ENCODE measurements around the gene HENMT1.
"Not testable (repeated sequence)": the region's sequence is repeated elsewhere in the genome, so short reads cannot be mapped to it uniquely, and the experiment has no call there.

Gene HENMT1

GRCh38 chr1:108661030-108661609 lies at the start of gene HENMT1:
TSS of gene HENMT1 (minus strand) at chr1:108661093. CDS start at chr1:108659884, 1,209 bp downstream.
- peak; percentile 34 for DNase-seq (ENCODE audit: low read depth)

DNA sequence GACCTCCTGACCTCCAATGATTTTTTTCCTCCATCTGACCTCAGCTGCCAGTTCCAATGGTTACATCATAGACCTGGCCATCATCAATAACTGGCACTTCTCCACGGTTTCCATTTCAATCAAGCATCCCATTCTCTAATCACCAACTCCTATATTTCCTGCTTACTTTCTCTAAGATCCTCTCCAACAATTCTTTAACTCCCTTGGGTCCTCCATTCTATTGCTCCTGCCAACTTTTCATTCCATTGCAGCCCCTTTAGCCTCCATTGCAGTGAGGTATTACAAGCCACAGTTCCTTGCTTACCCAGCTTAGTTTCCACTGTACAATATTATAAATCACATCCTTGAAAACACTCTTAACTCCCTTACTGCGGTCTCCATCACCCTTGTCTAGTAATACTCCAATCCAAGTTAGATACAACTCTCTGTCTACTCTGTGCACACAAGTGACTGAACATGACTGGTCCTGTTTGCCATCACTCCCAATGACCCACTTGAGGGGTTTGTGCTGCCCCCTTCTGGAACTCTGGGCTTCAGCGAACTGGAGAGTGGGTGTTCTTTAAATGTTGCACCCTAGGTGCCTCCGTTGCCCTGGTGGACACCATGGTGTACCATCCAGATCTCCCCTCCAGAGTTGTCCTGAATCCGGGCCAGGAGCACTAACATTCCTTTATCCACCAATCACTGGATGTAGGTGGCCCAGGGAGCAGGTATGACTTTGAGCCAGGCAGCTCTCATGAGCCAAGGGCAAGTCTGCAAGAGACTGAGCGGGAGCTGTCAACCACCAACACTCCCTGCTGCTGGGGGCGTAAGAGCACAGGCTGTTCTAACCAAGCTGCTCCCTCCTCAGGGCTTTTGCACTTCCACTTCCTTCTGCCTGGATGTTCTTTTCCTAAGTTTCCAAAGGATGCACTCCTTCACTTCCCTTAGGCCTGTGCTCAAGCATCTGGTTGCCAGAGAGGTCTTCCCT lies 48.1 kb upstream of the HENMT1 start:
- no peak for DNase-seq (ENCODE audit: low read depth)

- DNase-seq (ENCODE audit: low read depth), result no peak
Measured at GRCh38 chr1:108706643-108707042, 45.8 kb upstream of the HENMT1 start.

- peak; percentile 69 for DNase-seq (ENCODE audit: low read depth)
Measured at GRCh38 chr1:108704496-108704895, 43.6 kb upstream of the HENMT1 start.

DNA sequence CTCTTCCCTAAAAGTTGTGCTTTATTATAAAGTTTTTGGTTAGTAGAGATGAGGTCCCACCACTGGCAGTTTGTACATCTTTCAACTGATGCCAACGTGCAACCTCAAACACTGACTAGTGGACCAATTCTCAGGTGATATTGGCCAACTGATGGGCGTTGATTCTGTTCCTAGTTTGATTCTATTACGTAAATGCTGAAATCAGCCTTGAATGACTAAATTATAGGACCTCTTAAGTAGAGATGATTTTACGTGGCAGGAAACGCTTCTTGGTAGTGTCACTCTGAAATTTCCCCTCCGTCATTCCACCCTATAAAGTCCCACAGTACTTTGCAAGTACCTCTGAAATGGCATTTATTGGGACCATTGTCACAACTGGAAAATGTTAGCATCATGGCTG lies 43.0 kb upstream of the HENMT1 start:
- peak; percentile 42 for DNase-seq (ENCODE audit: low read depth)

GRCh38 chr1:108702109-108702508 lies 41.2 kb upstream of the HENMT1 start:
- DNase-seq (ENCODE audit: low read depth), result not testable (repeated sequence)

GRCh38 chr1:108701176-108701849 lies 40.4 kb upstream of the HENMT1 start:
- no peak for DNase-seq (ENCODE audit: low read depth)

DNA sequence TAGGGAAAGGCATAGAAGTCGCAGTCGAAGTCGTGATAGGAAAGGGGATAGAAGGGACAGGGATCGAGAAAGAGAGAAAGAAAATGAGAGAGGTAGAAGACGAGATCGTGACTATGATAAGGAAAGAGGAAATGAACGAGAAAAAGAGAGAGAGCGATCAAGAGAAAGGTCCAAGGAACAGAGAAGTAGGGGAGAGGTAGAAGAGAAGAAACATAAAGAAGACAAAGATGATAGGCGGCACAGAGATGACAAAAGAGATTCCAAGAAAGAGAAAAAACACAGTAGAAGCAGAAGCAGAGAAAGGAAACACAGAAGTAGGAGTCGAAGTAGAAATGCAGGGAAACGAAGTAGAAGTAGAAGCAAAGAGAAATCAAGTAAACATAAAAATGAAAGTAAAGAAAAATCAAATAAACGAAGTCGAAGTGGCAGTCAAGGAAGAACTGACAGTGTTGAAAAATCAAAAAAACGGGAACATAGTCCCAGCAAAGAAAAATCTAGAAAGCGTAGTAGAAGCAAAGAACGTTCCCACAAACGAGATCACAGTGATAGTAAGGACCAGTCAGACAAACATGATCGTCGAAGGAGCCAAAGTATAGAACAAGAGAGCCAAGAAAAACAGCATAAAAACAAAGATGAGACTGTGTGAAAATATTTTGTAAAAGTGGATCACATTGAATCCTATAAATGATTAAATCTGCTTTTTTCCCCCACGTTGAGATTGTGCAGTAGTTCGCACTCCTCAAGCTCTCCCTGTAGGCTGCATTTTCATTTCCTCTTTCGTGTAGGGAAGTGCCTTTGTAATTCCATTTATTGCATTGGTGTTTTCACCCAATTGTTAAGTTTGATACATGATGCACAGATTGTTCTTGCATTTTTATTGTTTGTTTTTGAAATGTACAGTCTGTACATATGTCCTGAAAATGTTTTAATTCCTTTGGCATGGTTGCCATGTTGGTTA lies 38.8 kb upstream of the HENMT1 start:
- no peak for DNase-seq (ENCODE audit: low read depth)

GRCh38 chr1:108695535-108695934 lies 34.6 kb upstream of the HENMT1 start:
- DNase-seq (ENCODE audit: low read depth), result no peak

- DNase-seq (ENCODE audit: low read depth), result peak; percentile 46
Measured at GRCh38 chr1:108692724-108693655, 32.1 kb upstream of the HENMT1 start.

GRCh38 chr1:108691942-108692723 lies 31.2 kb upstream of the HENMT1 start, which contains the start of gene PRPF38B:
TSS of gene PRPF38B (plus strand) at chr1:108692310. CDS start at chr1:108692592, 282 bp downstream.
- peak; percentile 67 for DNase-seq (ENCODE audit: low read depth)

DNA sequence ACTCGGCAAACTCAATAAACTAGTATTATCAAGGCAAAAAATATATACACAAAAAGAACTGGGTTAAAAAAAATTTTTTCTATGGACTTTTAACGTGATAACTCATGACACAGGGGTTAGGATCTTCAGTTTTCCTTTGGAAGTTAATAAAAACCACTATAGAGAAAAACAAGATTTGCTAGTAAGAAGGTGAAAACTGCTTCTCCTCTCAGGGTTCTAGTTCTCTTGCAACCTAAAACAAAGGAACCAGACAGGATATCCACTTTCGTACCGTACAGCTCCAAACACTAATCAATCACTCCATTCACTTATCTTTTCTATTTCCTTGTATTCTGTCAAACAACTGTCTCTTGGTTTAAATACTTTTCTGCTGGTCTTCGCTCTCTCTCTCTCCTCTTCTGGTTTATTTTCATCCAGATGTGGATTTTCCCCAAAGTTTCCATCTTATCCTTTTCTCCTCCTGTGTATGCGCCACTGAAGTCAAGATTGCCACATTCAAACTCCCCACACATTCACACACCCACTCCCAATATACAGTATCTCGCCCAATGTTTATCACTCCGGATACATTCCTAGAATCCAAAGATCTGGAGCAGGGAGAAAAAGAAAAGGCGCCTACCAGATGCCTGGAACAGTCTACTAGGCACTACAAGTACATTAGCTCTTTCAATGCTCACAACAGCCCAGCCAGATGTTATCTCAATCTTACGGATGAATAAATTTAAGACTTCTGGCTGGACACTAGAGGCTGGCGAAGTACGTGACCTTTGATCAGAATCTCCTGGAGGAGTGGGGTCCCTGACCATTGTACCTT lies 30.4 kb upstream of the HENMT1 start:
- DNase-seq (ENCODE audit: low read depth), result no peak

DNA sequence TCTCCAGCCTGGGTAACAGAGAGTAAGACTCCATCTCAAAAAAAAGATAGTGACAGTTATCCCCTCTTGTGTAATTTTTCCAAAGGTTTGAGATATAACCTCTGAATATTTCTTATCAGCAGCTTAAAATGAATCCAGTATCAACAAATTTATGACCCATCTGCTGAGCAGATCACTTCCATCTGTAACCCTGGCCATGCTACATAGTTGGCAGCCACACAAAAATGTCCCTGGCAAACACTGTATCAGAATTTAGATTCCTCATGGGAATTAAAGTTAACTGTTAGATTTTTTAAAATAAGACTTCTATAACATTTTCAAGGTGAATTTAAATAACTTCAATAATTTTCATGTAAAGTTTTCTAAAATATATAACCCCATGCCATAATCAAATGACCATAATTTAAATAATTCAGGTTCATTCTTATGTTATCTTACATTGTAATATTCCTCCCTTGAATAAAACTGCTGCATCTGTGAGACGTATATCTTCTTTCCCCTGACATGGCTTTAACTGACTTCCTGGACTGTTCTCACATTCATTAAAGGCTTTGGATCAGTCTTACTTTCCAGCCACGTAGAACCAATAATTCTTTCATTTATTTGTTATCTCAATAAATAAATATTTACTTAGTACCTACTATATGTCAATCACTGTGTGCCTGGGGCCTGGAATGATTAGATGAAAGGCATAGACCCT lies 25.9 kb upstream of the HENMT1 start:
- DNase-seq (ENCODE audit: low read depth), result peak; percentile 55

DNA sequence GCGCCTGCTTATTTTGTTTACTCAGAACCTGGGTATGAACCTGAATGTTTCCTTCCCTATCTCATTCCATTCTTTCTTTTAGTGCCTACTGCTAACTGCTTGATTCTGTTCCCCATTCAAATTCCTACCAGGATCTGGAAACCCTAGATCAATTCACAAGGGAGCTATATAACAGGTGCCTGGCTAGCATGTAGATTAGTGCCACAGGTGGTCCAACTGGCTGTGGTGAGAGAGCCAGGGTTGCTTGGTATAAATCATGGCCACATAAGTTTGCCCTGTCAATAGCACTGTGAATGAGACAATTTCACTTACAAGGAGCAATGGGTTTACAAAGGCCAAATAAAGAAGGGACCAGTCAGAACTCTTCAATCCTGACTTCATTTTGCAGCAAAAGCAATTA lies 24.6 kb upstream of the HENMT1 start:
- no peak for DNase-seq (ENCODE audit: low read depth)

- not testable (repeated sequence) for DNase-seq (ENCODE audit: low read depth)
Measured at GRCh38 chr1:108681701-108682100, 20.8 kb upstream of the HENMT1 start.

DNA sequence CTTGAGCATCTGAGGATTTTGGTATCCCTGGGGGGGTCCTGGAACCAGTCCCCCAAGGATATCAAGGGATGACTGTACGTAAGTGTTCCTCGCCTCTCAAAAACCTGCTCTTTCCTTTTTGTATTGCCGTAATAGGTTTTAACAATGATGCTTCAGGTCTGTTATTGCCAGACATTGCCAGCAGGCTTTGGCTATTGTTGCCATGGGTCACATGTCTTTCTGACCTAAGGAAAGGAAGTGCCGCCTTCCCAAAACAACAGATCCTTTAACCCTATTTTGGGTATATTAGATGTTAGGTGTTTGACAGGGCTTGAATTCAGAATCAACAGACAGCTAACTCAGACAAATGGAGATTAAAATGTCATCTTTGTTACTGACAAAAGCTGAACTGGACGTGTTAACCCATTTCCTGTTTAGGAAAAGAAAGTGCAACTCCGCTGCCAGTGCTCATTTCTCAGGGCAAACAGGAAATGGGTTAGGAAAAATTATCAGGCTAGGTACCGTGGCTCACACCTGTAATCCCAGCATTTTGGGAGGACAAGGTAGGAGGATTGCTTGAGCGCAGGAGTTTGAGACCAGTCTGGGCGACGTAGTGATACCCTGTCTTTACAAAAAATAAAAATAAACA lies 18.8 kb upstream of the HENMT1 start:
- no peak for DNase-seq (ENCODE audit: low read depth)

- DNase-seq (ENCODE audit: low read depth), result no peak
Measured at GRCh38 chr1:108678706-108679105, 17.8 kb upstream of the HENMT1 start.

DNA sequence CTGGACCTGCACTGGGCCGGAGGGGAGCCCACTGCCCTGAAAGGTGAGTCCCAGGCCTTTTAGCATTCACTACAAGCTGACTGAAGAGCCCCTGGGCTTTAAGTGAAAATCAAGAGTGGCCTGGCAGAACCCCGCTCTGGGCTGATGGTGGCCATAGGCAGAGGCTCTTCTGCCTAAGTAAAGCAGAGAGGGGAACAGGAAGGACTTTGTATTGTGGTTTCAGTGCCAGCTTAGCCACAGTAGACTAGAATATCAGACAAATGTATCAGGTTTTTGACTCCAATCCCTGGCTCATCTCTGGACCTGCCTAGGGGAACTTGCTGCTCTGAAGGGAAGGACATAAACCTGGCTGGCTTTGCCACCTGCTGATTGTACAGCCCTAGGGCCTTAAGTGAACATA lies 10.2 kb upstream of the HENMT1 start:
- no peak for DNase-seq (ENCODE audit: low read depth)
